ENCODE measurements around the gene FEN1.

DNA sequence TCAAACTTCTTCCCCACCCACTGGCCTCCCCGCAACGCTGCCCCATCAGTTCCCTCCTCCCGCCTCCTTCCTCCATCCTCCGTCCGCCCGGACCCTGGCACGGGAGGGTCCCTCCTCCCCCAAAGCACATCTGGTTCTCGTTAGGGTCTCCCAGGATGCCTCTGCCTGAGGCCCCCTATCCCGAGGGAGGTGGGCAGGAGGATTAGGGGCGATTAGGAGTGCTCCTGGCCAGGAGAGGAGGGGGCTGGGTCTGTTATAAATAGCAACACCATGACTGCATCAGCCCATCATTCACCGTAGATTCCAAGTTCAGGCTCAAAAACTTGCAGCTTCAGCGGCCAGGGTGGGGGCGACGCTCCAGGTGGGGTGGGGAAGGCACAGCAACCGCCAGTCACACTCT, 29.9 kb upstream of the FEN1 start:
- TF ChIP-seq POLR2A (IDR thresholded peaks at IDR 0.05; ENCODE audit: low read depth, low read length) (no peak), TAF1 (IDR thresholded peaks at IDR 0.05; ENCODE audit: borderline replicate concordance, low read depth, low read length) (no peak), POLR2AphosphoS5 (IDR thresholded peaks at IDR 0.05; ENCODE audit: low read depth, low read length) (no peak)
